Neural progenitor cell (in vitro differentiated cells): ENCODE measurements around the gene OR13C2.
"Not testable (repeated sequence)": the region's sequence is repeated elsewhere in the genome, so short reads cannot be mapped to it uniquely, and the experiment has no call there.

Experiments used
- CTCF ChIP-seq: fragments of 200-600 bp; sonication (generic); IDR thresholded peaks from 2 replicates; pipeline ENCODE4 v1.5.1; 2017; ENCODE audit warnings: antibody characterized with exemption, mild to moderate bottlenecking
- EZH2phosphoT487 ChIP-seq: fragments of 200-600 bp; sonication (generic); IDR thresholded peaks from 2 replicates; pipeline ENCODE4 v1.6.1; 2017; ENCODE audit warnings: antibody characterized with exemption

DNA sequence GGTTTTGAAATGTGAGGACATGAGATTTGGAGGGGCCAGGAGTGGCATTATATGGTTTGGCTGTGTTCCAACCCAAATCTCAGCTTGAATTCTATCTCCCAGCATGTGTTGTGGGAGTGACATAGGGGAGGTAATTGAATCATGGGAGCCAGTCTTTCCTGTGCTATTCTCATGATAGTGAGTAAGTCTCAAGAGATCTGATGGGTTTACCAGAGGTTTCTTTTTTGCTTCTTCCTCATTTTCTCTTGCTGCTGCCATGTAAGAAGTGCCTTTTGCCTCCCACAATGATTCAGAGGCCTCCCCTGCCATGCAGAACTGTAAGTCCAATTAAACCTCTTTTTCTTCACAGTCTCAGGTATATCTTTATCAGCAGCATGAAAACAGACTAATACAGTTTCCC, 20.5 kb upstream of the OR13C2 start:
- TF ChIP-seq CTCF, EZH2phosphoT487: not testable (repeated sequence)
